Hematopoietic multipotent progenitor cell treated with erythropoietin and hydrocortisone succinate and interleukin-3 and kit ligand, for 6 days (in vitro differentiated cells): ENCODE data around the gene PHACTR3.

Source experiments
- DNase-seq: peaks from one replicate; pipeline ENCODE4 v3.0.0-alpha.2; 2015

Gene PHACTR3

GRCh38 chr20:59648466-59649070 lies 44.2 kb downstream of the PHACTR3 start:
- no peak for DNase-seq

- DNase-seq, result no peak
These were observed 46.1 kb downstream of the PHACTR3 start for GRCh38 chr20:59650418-59650817.

- no peak for DNase-seq
These were observed 48.0 kb downstream of the PHACTR3 start for GRCh38 chr20:59652381-59652780.

- no peak for DNase-seq
These were observed 52.1 kb downstream of the PHACTR3 start for GRCh38 chr20:59656417-59656816.

- DNase-seq, result no peak
These were observed 53.2 kb downstream of the PHACTR3 start for GRCh38 chr20:59657459-59658046.

- no peak for DNase-seq
These were observed 56.1 kb downstream of the PHACTR3 start for GRCh38 chr20:59660471-59660870.

- DNase-seq, result no peak
These were observed 56.8 kb downstream of the PHACTR3 start for GRCh38 chr20:59661153-59661552.

- no peak for DNase-seq
These were observed 57.3 kb downstream of the PHACTR3 start for GRCh38 chr20:59661621-59662020.

- no peak for DNase-seq
These were observed 57.8 kb downstream of the PHACTR3 start for GRCh38 chr20:59662161-59662560.

- no peak for DNase-seq
These were observed 58.6 kb downstream of the PHACTR3 start for GRCh38 chr20:59662856-59663512.

- DNase-seq, result no peak
These were observed 59.2 kb downstream of the PHACTR3 start for GRCh38 chr20:59663513-59664060.

- DNase-seq, result no peak
These were observed 60.1 kb downstream of the PHACTR3 start for GRCh38 chr20:59664421-59664941.

- DNase-seq, result no peak
These were observed 61.6 kb downstream of the PHACTR3 start for GRCh38 chr20:59665656-59666555.

- DNase-seq, result no peak
These were observed 62.2 kb downstream of the PHACTR3 start for GRCh38 chr20:59666586-59666985.

GRCh38 chr20:59667131-59667530 lies 62.8 kb downstream of the PHACTR3 start:
- no peak for DNase-seq

GRCh38 chr20:59667981-59668515 lies 63.7 kb downstream of the PHACTR3 start:
- no peak for DNase-seq

GRCh38 chr20:59668926-59669850 lies 64.8 kb downstream of the PHACTR3 start:
- no peak for DNase-seq

GRCh38 chr20:59670786-59671492 lies 66.6 kb downstream of the PHACTR3 start:
- no peak for DNase-seq

- DNase-seq, result no peak
These were observed 67.5 kb downstream of the PHACTR3 start for GRCh38 chr20:59671661-59672471.

GRCh38 chr20:59672576-59672975 lies 68.2 kb downstream of the PHACTR3 start:
- no peak for DNase-seq
